ENCODE results near the gene S100A7. TPM values are rescaled to one million over a fixed set of nuclear protein-coding genes. Genes with fewer than 3 reads are reported as not detected.

Gene S100A7
- total and polyA plus RNA-seq, 2 of the 4 experiments (the other 2 are of a cell fraction) = not detected

GRCh38 chr1:153483776-153484175 is 23.3 kb upstream of the S100A7 start:
- no peak overlapping the region for H2BK5ac ChIP-seq (ENCODE audit: low read depth, low read length, poor library complexity, severe bottlenecking)
- no peak overlapping the region for H3K18ac ChIP-seq (ENCODE audit: low read depth, low read length)
- H3K9me1 ChIP-seq (ENCODE audit: insufficient read depth, low read length) = no peaks in the 10 kb centered on the region
- H3K27ac ChIP-seq (ENCODE audit: insufficient read depth, low read length) = no peak overlapping the region
- H4K20me1 ChIP-seq (ENCODE audit: insufficient read depth, low read length) = no peaks in the 10 kb centered on the region
- no peak overlapping the region for H4K5ac ChIP-seq (ENCODE audit: low read depth, low read length)
- WGBS, 2 experiments (ENCODE audit: extremely low coverage in 2 of 2, insufficient read length in 1 of 2) = 19% methylated on average over 3 of the region's 6 CpGs; no CpG with 5 or more reads in 1 of the 2 experiments
- H3K23ac ChIP-seq (ENCODE audit: low read depth, low read length) = no peak overlapping the region
- H2AFZ ChIP-seq (replicated peaks; ENCODE audit: low read length, poor library complexity) = no peak overlapping the region
- no peak overlapping the region for H3K4me3 ChIP-seq (ENCODE audit: insufficient read depth, low read depth, low read length)
- H2BK20ac ChIP-seq (ENCODE audit: low read depth, low read length) = no peak overlapping the region
- no peak overlapping the region for H3K56ac ChIP-seq (ENCODE audit: extremely low read depth, insufficient read depth, low read length)
- H4K91ac ChIP-seq (ENCODE audit: insufficient read depth, low read depth, low read length) = no peak overlapping the region
- no peaks in the 10 kb centered on the region for H3K79me1 ChIP-seq (ENCODE audit: low read depth in 1 of 2, low read length in 2 of 2)
- no peak overlapping the region for H3K4me2 ChIP-seq (ENCODE audit: low read depth, low read length)
- no peak overlapping the region for H4K8ac ChIP-seq (ENCODE audit: low read depth in 2 of 2, low read length in 2 of 2)
- intact Hi-C loops (cut with micrococcal nuclease) = no loop called here
- ATAC-seq (ENCODE audit: low read depth) = no peak
- ChIA-PET CTCF (interaction anchor here (2.9 kb wide), 1 partner anchor 11 kb away, joined by 10 read pairs; no protein-coding TSS in a partner anchor), POLR2A (ENCODE audit: unreplicated experiment) (no interaction called here)
- no peak overlapping the region for H3K14ac ChIP-seq (replicated peaks; ENCODE audit: low read depth, low read length)
- dilution Hi-C loops (cut with HindIII; ENCODE audit: low sequenced_read_pairs, unreplicated experiment) = no loop called here
- DNase-seq = no peak
- TF ChIP-seq, protein P1, sequence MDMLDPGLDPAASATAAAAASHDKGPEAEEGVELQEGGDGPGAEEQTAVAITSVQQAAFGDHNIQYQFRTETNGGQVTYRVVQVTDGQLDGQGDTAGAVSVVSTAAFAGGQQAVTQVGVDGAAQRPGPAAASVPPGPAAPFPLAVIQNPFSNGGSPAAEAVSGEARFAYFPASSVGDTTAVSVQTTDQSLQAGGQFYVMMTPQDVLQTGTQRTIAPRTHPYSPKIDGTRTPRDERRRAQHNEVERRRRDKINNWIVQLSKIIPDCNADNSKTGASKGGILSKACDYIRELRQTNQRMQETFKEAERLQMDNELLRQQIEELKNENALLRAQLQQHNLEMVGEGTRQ (IDR thresholded peaks at IDR 0.05; ENCODE audit: low read depth, low read length) = no peak
- TF ChIP-seq, protein P2, sequence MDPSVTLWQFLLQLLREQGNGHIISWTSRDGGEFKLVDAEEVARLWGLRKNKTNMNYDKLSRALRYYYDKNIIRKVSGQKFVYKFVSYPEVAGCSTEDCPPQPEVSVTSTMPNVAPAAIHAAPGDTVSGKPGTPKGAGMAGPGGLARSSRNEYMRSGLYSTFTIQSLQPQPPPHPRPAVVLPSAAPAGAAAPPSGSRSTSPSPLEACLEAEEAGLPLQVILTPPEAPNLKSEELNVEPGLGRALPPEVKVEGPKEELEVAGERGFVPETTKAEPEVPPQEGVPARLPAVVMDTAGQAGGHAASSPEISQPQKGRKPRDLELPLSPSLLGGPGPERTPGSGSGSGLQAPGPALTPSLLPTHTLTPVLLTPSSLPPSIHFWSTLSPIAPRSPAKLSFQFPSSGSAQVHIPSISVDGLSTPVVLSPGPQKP (IDR thresholded peaks at IDR 0.05; ENCODE audit: borderline replicate concordance, low read depth, low read length) = no peak
- TF ChIP-seq NFE2L2 (IDR thresholded peaks at IDR 0.05; ENCODE audit: low read depth, low read length) (no peak), RCOR1 (IDR thresholded peaks at IDR 0.05; ENCODE audit: insufficient replicate concordance, low read length) (no peak), POLR2A (IDR thresholded peaks at IDR 0.05; ENCODE audit: low read depth, low read length) (no peak), CHD1 (IDR thresholded peaks at IDR 0.05; ENCODE audit: low read depth, low read length) (no peak)
- TF ChIP-seq, protein P3, sequence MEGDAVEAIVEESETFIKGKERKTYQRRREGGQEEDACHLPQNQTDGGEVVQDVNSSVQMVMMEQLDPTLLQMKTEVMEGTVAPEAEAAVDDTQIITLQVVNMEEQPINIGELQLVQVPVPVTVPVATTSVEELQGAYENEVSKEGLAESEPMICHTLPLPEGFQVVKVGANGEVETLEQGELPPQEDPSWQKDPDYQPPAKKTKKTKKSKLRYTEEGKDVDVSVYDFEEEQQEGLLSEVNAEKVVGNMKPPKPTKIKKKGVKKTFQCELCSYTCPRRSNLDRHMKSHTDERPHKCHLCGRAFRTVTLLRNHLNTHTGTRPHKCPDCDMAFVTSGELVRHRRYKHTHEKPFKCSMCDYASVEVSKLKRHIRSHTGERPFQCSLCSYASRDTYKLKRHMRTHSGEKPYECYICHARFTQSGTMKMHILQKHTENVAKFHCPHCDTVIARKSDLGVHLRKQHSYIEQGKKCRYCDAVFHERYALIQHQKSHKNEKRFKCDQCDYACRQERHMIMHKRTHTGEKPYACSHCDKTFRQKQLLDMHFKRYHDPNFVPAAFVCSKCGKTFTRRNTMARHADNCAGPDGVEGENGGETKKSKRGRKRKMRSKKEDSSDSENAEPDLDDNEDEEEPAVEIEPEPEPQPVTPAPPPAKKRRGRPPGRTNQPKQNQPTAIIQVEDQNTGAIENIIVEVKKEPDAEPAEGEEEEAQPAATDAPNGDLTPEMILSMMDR (conservative IDR thresholded peaks at IDR 0.05; ENCODE audit: low read depth, low read length) = no peak
- no peak overlapping the region for H3K4ac ChIP-seq (ENCODE audit: low read depth, low read length)
- H2BK120ac ChIP-seq (ENCODE audit: low read depth, low read length) = no peak overlapping the region
- H2BK15ac ChIP-seq (ENCODE audit: low read depth, low read length) = no peak overlapping the region
- no TSS peak for BruUV-seq (replicated peaks)
- no peaks in the 10 kb centered on the region for H3K9me3 ChIP-seq (ENCODE audit: control insufficient read depth, insufficient read depth, low read length)
- H3K9ac ChIP-seq (ENCODE audit: low read depth, low read length) = no peak overlapping the region
- no peak overlapping the region for H2AK9ac ChIP-seq (replicated peaks; ENCODE audit: low read depth, low read length, poor library complexity)
- no peak overlapping the region for H2AK5ac ChIP-seq (ENCODE audit: low read depth, low read length)
- H3K36me3 ChIP-seq (ENCODE audit: control insufficient read depth, insufficient read depth, low read length) = no peaks in the 10 kb centered on the region
- no peaks in the 10 kb centered on the region for H3K4me1 ChIP-seq (ENCODE audit: control insufficient read depth, insufficient read depth, low read length)
- peaks cover 35% of the 10 kb centered on the region for H3K27me3 ChIP-seq (ENCODE audit: control insufficient read depth, insufficient read depth, low read length)
- in situ Hi-C loops (cut with MboI; ENCODE audit: low sequenced_read_pairs) = no loop called here

Data from IMR-90 (cell line).